K562 (cell line): ENCODE results near the gene LPAR5. TPM values are rescaled to one million over a fixed set of nuclear protein-coding genes. Genes with fewer than 3 reads are reported as not detected.

Experiments
- ETV1 ChIP-seq: fragments of 450-650 bp; conservative IDR thresholded peaks from 2 replicates; pipeline ENCODE4 v1.6.1; 2016; ENCODE audit warnings: missing genetic modification characterization, control low read depth, low read depth, missing compliant biosample characterization
- HDAC2 ChIP-seq: fragments of 450-650 bp; IDR thresholded peaks from 2 replicates; pipeline ENCODE4 v1.6.1; 2016; ENCODE audit warnings: mild to moderate bottlenecking
- JUN ChIP-seq, 2 experiments: sonication (generic) in 1 of 2; formaldehyde crosslinking in 1 of 2; IDR thresholded peaks; 2 replicates each; pipeline versions ENCODE4 v1.6.1 to v1.8.0; 2012 to 2022; ENCODE audit warnings: borderline replicate concordance in 2 of 2, mild to moderate bottlenecking in 2 of 2, improper control_type of control experiment in 1 of 2, low read depth in 1 of 2, low read length in 1 of 2, missing genetic modification reagents in 1 of 2
- MEF2A ChIP-seq: IDR thresholded peaks from 2 replicates; pipeline ENCODE4 v1.6.1; 2011; ENCODE audit warnings: low read depth, mild to moderate bottlenecking, low read length, moderate library complexity; ENCODE audit not compliant: control insufficient read depth
- NCOA4 ChIP-seq: fragments of 450-650 bp; IDR thresholded peaks from 2 replicates; pipeline ENCODE4 v1.6.1; 2018; ENCODE audit warnings: mild to moderate bottlenecking; ENCODE audit not compliant: partially characterized antibody
- NKRF ChIP-seq: fragments of 450-650 bp; IDR thresholded peaks from 2 replicates; pipeline ENCODE4 v1.6.1; 2016; ENCODE audit warnings: borderline replicate concordance
- PCBP1 ChIP-seq: fragments of 200-400 bp; formaldehyde crosslinking; IDR thresholded peaks from 2 replicates; pipeline ENCODE4 v1.6.1; 2018; ENCODE audit warnings: mild to moderate bottlenecking, low read depth, low read length; ENCODE audit not compliant: poor library complexity, severe bottlenecking
- POLR2G ChIP-seq: fragments of 200-400 bp; formaldehyde crosslinking; IDR thresholded peaks from 2 replicates; pipeline ENCODE4 v1.6.1; 2017; ENCODE audit warnings: low read depth, mild to moderate bottlenecking, antibody characterized with exemption, low read length, moderate library complexity
- POLR3A ChIP-seq: IDR thresholded peaks from 2 replicates; pipeline ENCODE4 v1.6.1; 2011; ENCODE audit warnings: borderline replicate concordance, mild to moderate bottlenecking, moderate library complexity; ENCODE audit not compliant: insufficient read length, insufficient read depth; ENCODE audit errors: extremely low read depth
- TAF9B ChIP-seq: fragments of 450-650 bp; IDR thresholded peaks from 2 replicates; pipeline ENCODE4 v1.6.1; 2018; ENCODE audit warnings: mild to moderate bottlenecking; ENCODE audit not compliant: partially characterized antibody
- TFAP4 ChIP-seq: sonication (generic); formaldehyde crosslinking; IDR thresholded peaks from 2 replicates; pipeline ENCODE4 v1.8.0; 2022; ENCODE audit warnings: missing genetic modification reagents, mild to moderate bottlenecking, moderate library complexity, borderline replicate concordance
- TRIM24 ChIP-seq, 2 experiments: fragments of 450-650 bp; IDR thresholded peaks; 2 replicates each; pipeline ENCODE4 v1.6.1; 2016
- ZNF143 ChIP-seq: sonication (generic); formaldehyde crosslinking; IDR thresholded peaks from 2 replicates; pipeline ENCODE4 v1.9.0; 2022; ENCODE audit warnings: mild to moderate bottlenecking, missing genetic modification reagents
- ZNF197 ChIP-seq: fragments of 200-800 bp; sonication (Bioruptor generic); IDR thresholded peaks from 2 replicates; pipeline ENCODE4 v1.6.1; 2016; ENCODE audit warnings: low read depth, missing genetic modification characterization, missing compliant biosample characterization
- ZNF668 ChIP-seq: fragments of 250-450 bp; sonication (Bioruptor Pico); IDR thresholded peaks from 2 replicates; pipeline ENCODE4 v1.8.0; 2022; ENCODE audit warnings: mild to moderate bottlenecking, inconsistent platforms
- polyA plus RNA-seq, 8 experiments: library from polyadenylated mRNA; depleted of rRNA in 4 of 8; stranded (reverse) in 5 of 8; unstranded in 3 of 8; fragments of >200 nt; fragmentation: Nextera tagmentation in 2 of 8; fragmentation: Illumina TruSeq in 1 of 8; extraction: Ambion mirVana in 2 of 8; extraction: Trizol in 1 of 8; gene quantifications; 2 replicates each; pipeline versions ENCODE4 v1.2.1 to v1.2.3, GENCODE V29; 2011 to 2014; ENCODE audit warnings: inconsistent platforms in 1 of 8, missing spikeins in 1 of 8
- total RNA-seq, 7 experiments: library from RNA; depleted of rRNA in 6 of 7; stranded (reverse); fragments of >200 nt in 6 of 7; fragmentation: Illumina TruSeq in 2 of 7; extraction: Trizol in 2 of 7; gene quantifications; 2 replicates each; pipeline versions ENCODE4 v1.2.1 to v1.2.3, GENCODE V29; 2011 to 2021; ENCODE audit warnings: low replicate concordance in 1 of 7
- TF ChIP-seq, protein P1 (sequence below): sonication (generic); formaldehyde crosslinking; IDR thresholded peaks from 2 replicates; pipeline ENCODE4 v1.4.0; 2020; ENCODE audit warnings: mild to moderate bottlenecking, missing genetic modification reagents
- TF ChIP-seq, protein P2 (sequence below): fragments of 450-650 bp; formaldehyde crosslinking; IDR thresholded peaks from 2 replicates; pipeline ENCODE4 v1.4.0; 2022; ENCODE audit warnings: missing genetic modification characterization
- TF ChIP-seq, protein P3 (sequence below): fragments of 450-650 bp; IDR thresholded peaks from one replicate; pipeline ENCODE4 v1.6.1; 2018; ENCODE audit warnings: mild to moderate bottlenecking, moderate library complexity; ENCODE audit not compliant: partially characterized antibody

LPAR5 gene
- total and polyA plus RNA-seq, 9 of the 15 experiments (the other 6 are each of a cell fraction or from before 2014, with no cell fraction given): 1.3 to 11.7 (median 3.6) TPM

DNA sequence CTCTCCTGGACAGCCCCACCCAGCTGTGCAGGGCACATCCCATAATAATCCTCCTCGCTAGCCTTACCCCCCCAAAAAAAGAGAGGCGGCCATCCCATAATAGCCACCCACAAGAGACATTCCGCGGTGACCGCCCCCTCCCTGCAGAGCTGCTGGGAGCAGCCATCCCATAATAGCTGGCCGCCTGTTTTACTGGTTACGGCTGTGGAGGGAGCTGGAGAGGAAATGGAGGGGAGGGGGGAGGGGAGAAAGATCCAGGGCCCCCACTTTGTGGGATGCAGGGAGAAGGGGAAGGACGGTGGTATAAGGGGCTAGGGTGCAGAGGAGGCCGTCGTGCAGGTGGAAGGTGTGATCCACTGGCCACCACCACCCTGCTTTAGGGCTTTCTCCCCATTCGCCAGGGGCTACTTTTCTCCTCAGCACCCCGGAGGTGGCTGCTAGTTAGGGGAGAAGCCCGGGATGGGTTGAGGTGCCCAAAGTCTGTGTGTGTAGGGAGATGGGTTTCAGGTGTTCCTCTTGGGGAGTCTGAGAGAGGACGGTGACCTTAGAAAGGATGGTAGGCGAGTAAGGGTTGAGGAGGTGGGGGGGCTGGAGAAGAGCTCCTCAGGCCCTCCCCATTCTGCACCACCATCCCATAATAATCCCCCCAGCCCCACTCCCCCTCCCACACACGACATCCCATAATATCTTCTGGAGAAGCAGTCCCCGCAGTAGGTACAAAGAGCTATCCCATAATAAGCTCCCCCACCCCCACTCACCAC lies 22.6 kb downstream of the LPAR5 start (continued):
- TF ChIP-seq MEF2A (0 out of 2 replicates have a peak, but pooled peaks have one; percentile 2), JUN (IDR thresholded peaks at IDR 0.05; ENCODE audit: borderline replicate concordance, low read depth, low read length) (no peak), JUN (CRISPR knock-in tag; IDR thresholded peaks at IDR 0.05; ENCODE audit: borderline replicate concordance) (no peak), TRIM24 (IDR thresholded peaks at IDR 0.05) (peak; percentile 21 to 55; a peak in 2 of 4 replicates), POLR2G (0 out of 2 replicates have a peak, but pooled peaks have one; percentile 42), HDAC2 (peak; percentile 32; the same call in 1 of the 2 replicates), ZNF197 (peak; percentile 93; the same call in 1 of the 2 replicates), ETV1 (peak; percentile 34; the same call in 1 of the 2 replicates), NKRF (0 out of 2 replicates have a peak, but pooled peaks have one; percentile 33), POLR3A (no peak), TAF9B (peak; percentile 40), NCOA4 (no peak), ZNF668 (CRISPR knock-in tag) (no peak), PCBP1 (no peak), TFAP4 (CRISPR knock-in tag) (peak; percentile 89), ZNF143 (CRISPR knock-in tag) (no peak)
- TF ChIP-seq, protein P1, sequence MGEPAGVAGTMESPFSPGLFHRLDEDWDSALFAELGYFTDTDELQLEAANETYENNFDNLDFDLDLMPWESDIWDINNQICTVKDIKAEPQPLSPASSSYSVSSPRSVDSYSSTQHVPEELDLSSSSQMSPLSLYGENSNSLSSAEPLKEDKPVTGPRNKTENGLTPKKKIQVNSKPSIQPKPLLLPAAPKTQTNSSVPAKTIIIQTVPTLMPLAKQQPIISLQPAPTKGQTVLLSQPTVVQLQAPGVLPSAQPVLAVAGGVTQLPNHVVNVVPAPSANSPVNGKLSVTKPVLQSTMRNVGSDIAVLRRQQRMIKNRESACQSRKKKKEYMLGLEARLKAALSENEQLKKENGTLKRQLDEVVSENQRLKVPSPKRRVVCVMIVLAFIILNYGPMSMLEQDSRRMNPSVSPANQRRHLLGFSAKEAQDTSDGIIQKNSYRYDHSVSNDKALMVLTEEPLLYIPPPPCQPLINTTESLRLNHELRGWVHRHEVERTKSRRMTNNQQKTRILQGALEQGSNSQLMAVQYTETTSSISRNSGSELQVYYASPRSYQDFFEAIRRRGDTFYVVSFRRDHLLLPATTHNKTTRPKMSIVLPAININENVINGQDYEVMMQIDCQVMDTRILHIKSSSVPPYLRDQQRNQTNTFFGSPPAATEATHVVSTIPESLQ: no peak
- TF ChIP-seq, protein P2, sequence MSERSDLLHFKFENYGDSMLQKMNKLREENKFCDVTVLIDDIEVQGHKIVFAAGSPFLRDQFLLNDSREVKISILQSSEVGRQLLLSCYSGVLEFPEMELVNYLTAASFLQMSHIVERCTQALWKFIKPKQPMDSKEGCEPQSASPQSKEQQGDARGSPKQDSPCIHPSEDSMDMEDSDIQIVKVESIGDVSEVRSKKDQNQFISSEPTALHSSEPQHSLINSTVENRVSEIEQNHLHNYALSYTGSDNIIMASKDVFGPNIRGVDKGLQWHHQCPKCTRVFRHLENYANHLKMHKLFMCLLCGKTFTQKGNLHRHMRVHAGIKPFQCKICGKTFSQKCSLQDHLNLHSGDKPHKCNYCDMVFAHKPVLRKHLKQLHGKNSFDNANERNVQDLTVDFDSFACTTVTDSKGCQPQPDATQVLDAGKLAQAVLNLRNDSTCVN: 0 out of 2 replicates have a peak, but pooled peaks have one; percentile 14
- TF ChIP-seq, protein P3, sequence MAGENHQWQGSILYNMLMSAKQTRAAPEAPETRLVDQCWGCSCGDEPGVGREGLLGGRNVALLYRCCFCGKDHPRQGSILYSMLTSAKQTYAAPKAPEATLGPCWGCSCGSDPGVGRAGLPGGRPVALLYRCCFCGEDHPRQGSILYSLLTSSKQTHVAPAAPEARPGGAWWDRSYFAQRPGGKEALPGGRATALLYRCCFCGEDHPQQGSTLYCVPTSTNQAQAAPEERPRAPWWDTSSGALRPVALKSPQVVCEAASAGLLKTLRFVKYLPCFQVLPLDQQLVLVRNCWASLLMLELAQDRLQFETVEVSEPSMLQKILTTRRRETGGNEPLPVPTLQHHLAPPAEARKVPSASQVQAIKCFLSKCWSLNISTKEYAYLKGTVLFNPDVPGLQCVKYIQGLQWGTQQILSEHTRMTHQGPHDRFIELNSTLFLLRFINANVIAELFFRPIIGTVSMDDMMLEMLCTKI: no peak
